Measurements from ENCODE around the gene GTPBP8. TPM values are rescaled to one million over a fixed set of nuclear protein-coding genes. Genes with fewer than 3 reads are reported as not detected.

The GTPBP8 gene
- 10 to 100 TPM; 17.0 to 17.2 TPM for total RNA-seq

DNA sequence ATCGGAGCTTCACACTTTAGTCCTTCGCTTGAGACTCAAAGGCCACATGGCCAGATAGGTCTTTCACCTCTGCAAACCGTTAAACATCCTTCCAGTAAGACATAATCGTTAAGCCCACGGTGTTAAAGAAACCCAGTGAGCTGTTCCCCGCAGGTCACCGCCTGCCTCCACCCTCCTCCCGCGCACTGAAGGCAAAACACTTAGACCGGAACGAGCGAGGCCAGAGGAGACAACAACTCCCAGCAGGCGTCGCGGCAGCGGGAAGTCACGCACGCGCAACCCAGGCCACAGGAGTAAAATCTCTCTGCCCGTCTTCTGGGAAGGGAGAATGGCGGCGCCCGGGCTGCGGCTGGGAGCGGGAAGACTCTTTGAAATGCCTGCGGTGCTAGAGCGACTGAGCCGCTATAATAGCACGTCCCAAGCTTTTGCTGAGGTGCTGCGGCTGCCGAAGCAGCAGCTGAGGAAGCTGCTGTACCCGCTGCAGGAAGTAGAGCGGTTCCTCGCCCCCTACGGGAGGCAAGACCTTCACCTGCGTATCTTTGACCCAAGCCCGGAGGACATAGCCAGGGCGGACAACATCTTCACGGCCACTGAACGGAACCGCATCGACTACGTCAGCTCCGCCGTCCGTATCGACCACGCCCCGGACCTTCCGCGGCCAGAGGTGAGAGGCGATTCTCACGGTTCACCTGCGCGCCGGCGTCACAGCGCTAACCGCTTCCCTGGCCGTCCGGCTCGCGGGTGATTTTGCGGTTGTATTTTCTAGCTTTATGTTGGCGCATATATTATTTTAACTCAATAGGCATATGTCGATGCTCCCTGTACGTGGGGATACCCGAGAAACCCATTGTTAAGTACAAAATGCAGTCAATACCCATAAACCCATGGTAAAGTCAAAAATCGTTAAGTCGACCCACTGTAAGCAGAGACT is at the start of gene GTPBP8:
Gene GTPBP8 (plus strand): TSS at position 313 of the 931 bp plus-strand sequence. CDS start 16 bp downstream, at position 329.
- H3K9ac ChIP-seq (ENCODE audit: low read depth in 2 of 2, low read length in 2 of 2): peak within 1 kb of the TSS; percentile 84 to 85
- TF ChIP-seq CTCF (IDR thresholded peaks at IDR 0.05): no peak
- intact Hi-C loops (cut with DNase I): no loop called here
- H3K36me3 ChIP-seq: no peaks in the 10 kb centered on the region
- peak within 1 kb of the TSS; percentile 97 for H3K27ac ChIP-seq
- peaks cover 3% of the 10 kb centered on the region for H3K4me1 ChIP-seq
- peak; percentile 95 for DNase-seq
- H3K27me3 ChIP-seq: no peaks in the 10 kb centered on the region
- peak within 1 kb of the TSS; percentile 61 for H3K4me3 ChIP-seq
- no peaks in the 10 kb centered on the region for H3K9me3 ChIP-seq

DNA sequence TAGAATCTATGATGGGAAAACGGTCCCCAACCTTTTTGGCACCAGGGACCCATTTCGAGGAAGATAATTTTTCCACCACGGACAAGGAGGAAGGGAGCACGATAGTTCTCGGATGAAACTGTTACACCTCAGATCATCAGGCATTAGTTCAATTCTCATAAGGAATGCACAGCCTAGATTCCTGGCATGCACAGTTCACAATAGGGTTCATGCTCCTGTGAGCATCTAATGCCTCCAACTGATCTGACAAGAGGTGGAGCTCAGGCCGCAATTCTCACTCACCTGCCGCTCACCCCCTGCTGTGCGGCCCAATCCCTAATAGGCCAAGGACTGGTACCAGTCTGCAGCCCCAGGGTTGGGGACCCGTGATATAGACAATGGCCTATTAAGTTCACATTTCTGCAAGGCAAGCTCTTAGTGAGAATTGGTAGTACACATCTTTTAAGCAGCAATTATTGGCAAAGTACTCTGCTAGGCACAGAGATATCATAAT is 42.4 kb upstream of the GTPBP8 start:
- Histone ChIP-seq H3K27me3 (no peaks in the 10 kb centered on the region), H3K4me1 (no peaks in the 10 kb centered on the region), H3K9me3 (no peaks in the 10 kb centered on the region), H3K36me3 (no peaks in the 10 kb centered on the region), H3K4me3 (no peak overlapping the region), H3K9ac (ENCODE audit: low read depth in 2 of 2, low read length in 2 of 2) (no peak overlapping the region), H3K27ac (no peak overlapping the region)
- DNase-seq: no peak
- no peak for TF ChIP-seq CTCF (IDR thresholded peaks at IDR 0.05)
- intact Hi-C loops (cut with DNase I): no loop called here

GRCh38 chr3:112956351-112956750 is 34.4 kb upstream of the GTPBP8 start:
- no peak overlapping the region for H3K9ac ChIP-seq (ENCODE audit: low read depth in 2 of 2, low read length in 2 of 2)
- no peak for DNase-seq
- no peaks in the 10 kb centered on the region for H3K9me3 ChIP-seq
- no peaks in the 10 kb centered on the region for H3K36me3 ChIP-seq
- TF ChIP-seq CTCF (IDR thresholded peaks at IDR 0.05): no peak
- H3K4me3 ChIP-seq: no peak overlapping the region
- H3K4me1 ChIP-seq: no peaks in the 10 kb centered on the region
- intact Hi-C loops (cut with DNase I): no loop called here
- H3K27ac ChIP-seq: no peak overlapping the region
- H3K27me3 ChIP-seq: no peaks in the 10 kb centered on the region

DNA sequence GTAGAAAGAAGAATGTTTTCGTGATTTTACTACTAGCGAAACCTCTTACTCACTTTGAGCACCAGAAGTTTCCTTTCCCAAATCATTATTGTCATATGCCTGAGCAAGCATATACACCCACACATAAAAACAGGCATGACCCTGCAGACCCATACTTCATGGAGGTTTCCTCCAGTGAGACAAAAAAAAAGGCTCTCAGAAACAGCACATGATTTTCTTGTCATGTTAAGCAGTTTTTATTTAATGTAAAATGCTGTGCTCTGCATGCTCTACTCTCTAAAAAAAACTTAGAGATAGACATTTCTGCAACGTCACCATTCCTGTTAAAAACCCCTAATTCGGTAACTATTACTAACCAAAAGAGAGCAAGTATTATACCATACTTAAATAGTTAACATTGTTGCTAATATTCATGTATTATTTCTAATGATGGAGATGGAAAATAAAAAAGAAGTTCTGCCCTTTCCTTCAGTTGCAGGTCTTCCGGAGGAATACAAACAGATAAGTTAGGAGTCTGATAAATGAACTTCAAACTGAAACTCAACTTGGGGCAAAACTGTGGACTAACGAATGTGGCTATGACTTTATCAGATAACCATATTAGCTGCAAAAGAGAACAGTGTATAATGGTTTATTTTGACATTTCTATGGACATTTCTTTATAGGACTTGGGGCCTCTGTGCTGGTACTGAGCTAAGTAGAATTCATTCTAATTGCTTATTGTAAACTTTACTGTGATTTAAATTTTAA is 31.8 kb upstream of the GTPBP8 start:
- no peak for DNase-seq
- no peak overlapping the region for H3K9ac ChIP-seq (ENCODE audit: low read depth in 2 of 2, low read length in 2 of 2)
- H3K9me3 ChIP-seq: no peaks in the 10 kb centered on the region
- H3K4me3 ChIP-seq: no peak overlapping the region
- H3K27me3 ChIP-seq: no peaks in the 10 kb centered on the region
- no peak for TF ChIP-seq CTCF (IDR thresholded peaks at IDR 0.05)
- intact Hi-C loops (cut with DNase I): no loop called here
- no peaks in the 10 kb centered on the region for H3K4me1 ChIP-seq
- H3K36me3 ChIP-seq: no peaks in the 10 kb centered on the region
- H3K27ac ChIP-seq: no peak overlapping the region

DNA sequence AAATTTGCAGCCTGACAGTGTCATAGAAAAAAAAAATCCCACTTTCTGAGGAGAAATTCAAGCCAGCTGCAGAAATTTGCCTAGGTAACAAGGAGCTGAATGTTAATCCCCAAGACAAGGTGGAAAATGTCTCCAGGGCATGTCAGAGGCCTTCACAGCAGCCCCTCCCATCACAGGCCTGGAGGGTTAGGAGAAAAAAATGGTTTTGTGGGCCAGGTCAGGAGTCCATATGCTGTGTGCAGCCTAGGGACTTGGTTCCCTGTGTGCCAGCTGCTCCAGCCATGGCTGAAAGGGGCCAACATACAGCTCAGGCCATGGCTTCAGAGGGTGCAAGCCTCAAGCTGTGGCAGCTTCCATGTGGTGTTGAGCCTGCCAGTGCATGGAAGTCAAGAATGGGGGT is 27.1 kb upstream of the GTPBP8 start:
- no peaks in the 10 kb centered on the region for H3K9me3 ChIP-seq
- H3K36me3 ChIP-seq: no peaks in the 10 kb centered on the region
- intact Hi-C loops (cut with DNase I): no loop called here
- no peak for DNase-seq
- H3K27me3 ChIP-seq: no peaks in the 10 kb centered on the region
- no peak for TF ChIP-seq CTCF (IDR thresholded peaks at IDR 0.05)
- H3K4me3 ChIP-seq: no peak overlapping the region
- H3K4me1 ChIP-seq: no peaks in the 10 kb centered on the region
- H3K27ac ChIP-seq: no peak overlapping the region
- H3K9ac ChIP-seq (ENCODE audit: low read depth in 2 of 2, low read length in 2 of 2): no peak overlapping the region

Measured in colonic mucosa (tissue), 4 donors.